GM18511 (cell line): ENCODE measurements around the gene DDX52.
"Not testable (repeated sequence)": the region's sequence is repeated elsewhere in the genome, so short reads cannot be mapped to it uniquely, and the experiment has no call there.

Source experiments
- ATAC-seq: cut with Tn5 transposase; IDR thresholded peaks from one replicate; pipeline ENCODE4 v1.9.1; 2021; ENCODE audit warnings: mild to moderate bottlenecking, moderate library complexity; ENCODE audit not compliant: unreplicated experiment

DDX52 gene

DNA sequence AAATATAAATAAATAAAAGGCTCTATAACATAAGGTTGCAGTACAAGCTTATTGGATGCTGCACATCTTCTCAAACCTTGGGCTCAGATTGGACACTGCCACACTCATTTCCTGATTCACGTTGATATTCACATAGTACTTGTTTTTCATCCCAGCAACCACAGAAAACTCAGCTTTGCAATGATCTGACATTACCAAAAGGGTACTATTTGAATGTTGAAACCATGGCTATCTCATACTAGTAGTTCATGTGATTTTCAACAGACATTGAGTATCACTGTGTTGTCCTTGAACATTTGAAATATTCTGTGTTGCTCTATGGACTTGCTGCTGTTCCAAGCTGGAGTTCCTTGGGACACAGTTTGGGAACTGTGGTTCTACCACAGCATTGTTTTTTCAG lies 14.0 kb upstream of the DDX52 start:
- ATAC-seq, result no peak

DNA sequence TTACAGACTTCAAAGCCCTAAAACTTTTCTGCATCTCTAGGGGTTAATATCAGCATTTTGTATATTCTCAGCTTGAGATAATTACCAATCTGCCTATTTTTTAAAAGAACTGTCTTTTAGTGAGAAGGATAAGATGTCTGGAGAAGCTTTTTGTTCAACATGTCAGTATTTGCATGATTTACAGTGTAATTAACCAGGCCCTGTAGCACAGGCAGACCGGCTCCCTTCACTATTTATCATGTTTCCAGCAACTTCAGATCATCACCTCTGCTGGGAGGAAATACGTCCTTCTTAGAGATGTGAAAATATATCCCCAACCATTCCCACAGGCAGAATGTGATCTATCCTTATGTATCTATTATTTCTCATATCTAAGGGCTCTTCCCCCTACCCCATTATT lies 8.6 kb upstream of the DDX52 start:
- ATAC-seq, result no peak

DNA sequence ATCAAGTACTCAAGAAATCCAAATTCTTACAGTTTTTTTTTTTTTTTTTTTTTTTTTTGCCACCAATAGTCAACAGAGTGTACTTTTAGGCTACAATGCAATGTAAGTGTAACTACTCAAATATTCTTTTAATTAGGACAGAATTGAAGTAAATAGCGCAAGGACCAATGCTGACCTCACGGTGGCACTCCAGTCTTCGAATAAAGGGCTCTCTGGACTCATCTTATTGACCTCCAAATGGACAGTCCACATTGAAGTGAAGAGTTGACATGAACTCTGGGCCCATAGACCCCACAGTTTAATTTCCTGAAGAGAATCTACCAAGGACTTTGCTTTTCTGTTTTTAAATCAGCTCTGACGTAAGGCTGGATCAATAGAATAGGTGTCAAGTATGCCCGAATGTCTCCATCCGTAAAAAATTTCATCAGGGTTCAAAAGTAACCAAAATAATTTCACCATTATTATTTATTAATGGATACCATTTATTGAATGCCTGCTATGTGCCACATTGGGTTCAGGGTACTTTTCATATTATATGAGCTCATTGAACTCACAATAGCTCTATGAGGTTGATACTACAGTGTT lies 7.3 kb upstream of the DDX52 start:
- ATAC-seq, result no peak

DNA sequence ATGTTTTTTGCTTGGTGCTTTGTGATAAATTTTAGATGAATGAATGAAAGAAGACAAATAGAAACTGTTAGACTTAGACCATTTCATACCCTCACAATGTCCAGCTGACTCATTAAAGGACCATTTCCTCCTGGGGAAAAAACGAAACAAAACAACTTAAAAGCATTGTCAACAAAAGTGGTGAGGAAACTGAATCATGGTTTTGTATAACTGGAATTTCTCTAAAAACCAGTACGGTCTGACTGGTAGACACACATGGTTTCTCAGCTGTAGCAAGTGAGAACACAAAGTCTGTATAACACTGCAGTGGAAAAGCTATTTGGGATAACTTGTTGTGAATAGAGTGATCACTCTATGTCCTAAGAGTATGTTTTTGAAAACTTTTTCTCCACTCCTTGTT lies 5.3 kb upstream of the DDX52 start:
- ATAC-seq, result no peak

DNA sequence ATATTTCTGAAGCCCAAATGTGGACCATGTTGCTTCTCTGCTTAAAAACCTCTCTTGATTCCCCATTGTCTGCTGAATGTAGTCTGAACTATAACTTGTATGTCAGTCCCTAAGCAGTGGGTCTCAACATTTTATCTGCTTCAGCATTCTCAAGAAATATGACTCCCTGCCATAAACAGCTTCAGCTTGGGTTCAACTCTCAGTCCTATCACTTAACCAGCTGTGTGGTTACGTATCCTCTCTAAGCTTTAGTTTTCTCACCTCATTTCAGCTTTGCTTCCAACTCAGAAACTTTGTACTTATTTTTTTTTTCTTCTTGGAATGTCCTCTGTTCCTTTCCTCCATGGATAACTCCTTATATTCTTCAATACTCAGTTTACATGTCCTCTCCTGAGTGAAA lies 4.6 kb upstream of the DDX52 start:
- ATAC-seq, result no peak

DNA sequence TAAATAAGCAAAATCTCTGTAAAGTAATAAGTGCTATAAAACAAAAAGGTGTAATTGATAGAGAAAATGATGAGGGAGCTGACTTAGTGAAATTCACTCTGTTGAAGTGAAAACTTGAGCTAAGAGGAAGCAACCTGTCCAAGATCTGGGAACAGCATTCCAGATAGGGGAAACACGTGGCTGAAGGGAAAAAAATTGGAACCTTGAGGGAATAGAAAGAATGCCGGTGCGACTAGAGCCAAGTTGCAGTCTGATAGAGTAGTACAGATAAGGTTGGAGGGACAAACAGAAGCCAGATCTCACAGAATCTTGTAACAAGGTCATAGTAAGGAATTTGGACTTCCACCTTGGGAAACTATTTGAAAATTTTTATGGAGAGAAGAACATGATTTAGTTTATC lies 623 bp upstream of the DDX52 start:
- ATAC-seq, result no peak

DNA sequence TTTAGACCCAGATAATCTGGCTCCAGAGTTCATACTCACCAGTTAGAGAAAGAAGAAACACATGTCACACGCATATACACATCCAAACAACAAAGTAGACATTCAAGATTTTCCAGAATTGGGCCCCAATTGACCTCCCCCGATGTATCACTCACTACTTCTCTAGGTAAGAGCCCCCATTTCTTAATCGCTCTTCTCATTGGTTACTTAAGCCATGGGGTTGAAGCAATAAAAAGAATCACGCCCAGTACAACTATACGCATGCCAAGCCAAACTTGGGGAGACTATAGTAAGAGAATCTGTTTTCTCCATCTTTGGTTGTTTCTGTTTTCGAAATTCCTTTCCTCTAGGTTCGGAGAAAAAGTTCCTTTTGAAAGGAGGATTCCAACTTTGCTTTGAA lies 565 bp downstream of the DDX52 start:
- ATAC-seq, result no peak

DNA sequence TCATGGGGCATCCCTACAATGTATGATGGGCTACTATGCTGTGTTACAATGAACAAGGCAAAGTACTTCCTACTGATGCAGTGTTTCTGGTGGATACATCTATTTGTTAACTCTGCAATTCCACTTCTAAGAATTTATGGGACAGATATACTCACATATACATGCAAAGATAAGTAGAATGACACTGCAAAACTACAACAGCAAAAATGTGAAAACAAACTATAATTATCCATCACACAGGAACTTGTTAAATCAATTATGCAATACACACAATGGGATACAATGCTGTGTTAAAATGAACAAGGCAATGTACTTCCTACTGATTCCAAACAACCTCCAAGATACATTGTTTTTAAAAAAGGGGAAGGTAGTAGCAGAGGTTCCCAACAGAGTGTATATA lies 3.2 kb downstream of the DDX52 start:
- ATAC-seq, result no peak

DNA sequence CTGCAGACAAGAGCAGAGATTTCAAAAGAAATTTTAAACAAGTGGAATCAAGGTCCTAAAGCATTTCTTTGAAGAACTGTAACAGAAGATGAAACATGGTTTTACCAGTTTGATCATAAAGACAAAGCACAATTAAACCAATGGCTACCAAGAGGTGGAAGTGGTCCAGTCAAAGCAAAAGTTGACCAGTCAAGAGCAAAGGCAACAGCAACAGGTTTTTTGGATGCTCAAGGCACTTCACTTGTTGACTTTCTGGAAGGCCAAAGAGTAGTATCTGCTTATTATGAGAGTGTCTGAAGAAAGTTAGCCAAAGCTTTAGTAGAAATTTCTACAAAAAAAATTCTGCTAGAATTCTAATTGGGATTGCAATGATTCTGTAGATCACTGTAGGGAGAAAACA lies 5.3 kb downstream of the DDX52 start:
- no peak for ATAC-seq

DNA sequence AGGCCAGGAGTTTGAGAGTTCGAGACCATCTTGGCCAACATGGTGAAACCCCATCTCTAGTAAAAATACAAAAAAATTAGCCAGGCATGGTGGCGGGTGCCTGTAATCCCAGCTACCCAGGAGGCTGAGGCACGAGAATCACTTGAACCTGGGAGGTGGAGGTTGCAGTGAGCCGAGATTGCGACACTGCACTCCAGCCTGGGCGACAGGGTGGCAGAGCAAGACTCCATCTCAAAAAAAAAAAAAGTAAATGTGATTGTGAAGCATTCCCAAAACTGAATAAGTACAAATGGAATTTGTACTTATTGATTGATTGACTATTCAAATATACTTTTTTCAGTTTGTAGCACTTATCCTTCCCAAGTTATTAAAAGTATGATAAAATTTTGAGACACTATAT lies 26.8 kb downstream of the DDX52 start:
- not testable (repeated sequence) for ATAC-seq

DNA sequence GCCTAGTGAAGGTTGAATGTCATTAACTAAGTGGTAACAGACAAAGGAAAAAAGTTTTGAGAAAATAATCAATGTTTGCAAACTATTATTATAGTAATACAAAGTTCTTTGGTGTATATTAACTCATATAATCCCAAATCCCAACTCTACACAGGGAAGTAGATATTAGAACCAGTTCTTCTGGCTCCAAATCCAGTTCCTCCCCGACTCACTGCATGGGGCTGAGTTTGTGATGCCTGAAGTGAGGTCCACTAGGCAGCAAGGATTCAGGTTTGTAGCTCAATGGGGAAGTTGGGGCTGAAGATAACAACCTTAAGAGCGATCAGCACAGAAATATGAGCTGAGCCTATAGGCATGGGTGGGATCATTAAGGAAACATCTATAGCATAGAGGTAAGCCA lies 28.4 kb downstream of the DDX52 start:
- no peak for ATAC-seq

DNA sequence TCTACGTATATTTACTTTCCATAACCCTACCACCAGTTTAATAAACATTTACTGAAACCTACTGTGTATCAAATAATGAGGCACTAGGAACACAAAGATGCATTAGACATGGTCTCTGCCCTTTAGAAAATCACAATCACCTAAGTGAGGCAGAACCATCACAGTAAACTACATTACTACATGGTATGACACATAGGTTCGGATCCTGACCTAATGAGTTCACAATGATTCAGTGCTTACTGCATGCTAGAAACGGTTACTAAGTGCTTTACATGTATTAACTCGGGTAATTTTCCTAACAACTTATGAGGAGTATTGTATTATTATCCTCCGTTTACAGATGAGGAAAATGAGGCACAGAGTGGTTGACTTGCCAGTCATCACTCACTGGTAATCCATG lies 28.9 kb downstream of the DDX52 start:
- ATAC-seq, result no peak

DNA sequence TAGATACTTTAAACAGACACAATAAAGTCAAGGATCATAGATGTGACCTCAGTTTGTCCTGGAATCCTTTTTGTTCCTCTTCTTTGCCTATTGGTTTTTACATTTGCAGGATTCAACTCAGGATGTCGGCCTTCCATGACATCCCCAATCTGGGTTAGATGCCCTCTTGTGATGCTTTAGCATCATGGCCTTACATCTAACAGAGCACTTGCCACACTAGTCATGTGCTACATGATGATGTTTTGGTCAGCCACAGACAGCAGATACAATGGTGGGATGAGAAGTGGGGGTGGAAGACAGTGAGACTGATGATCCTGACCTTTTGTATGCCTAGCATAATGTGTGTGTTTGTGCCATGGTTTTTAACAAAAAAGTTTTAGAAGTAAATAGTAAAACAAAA lies 32.3 kb downstream of the DDX52 start:
- no peak for ATAC-seq

DNA sequence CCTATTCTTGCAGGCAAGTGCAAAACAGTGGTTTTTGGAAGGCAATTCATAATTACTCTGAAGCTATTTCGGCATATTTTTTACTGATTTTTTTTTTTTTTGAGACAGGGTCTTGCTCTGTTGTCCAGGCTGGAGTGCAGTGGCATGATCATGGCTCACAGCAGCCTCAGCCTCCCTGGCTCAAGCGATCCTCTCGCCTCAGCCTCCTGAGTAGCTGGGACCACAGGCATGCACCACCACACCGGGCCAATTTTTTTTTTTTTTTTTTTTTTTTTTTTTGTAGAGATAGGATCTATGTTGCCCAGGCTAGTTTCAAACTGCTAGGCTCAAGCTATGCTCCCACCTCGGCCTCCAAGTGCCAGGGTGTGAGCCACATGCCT lies 33.2 kb downstream of the DDX52 start:
- not testable (repeated sequence) for ATAC-seq

DNA sequence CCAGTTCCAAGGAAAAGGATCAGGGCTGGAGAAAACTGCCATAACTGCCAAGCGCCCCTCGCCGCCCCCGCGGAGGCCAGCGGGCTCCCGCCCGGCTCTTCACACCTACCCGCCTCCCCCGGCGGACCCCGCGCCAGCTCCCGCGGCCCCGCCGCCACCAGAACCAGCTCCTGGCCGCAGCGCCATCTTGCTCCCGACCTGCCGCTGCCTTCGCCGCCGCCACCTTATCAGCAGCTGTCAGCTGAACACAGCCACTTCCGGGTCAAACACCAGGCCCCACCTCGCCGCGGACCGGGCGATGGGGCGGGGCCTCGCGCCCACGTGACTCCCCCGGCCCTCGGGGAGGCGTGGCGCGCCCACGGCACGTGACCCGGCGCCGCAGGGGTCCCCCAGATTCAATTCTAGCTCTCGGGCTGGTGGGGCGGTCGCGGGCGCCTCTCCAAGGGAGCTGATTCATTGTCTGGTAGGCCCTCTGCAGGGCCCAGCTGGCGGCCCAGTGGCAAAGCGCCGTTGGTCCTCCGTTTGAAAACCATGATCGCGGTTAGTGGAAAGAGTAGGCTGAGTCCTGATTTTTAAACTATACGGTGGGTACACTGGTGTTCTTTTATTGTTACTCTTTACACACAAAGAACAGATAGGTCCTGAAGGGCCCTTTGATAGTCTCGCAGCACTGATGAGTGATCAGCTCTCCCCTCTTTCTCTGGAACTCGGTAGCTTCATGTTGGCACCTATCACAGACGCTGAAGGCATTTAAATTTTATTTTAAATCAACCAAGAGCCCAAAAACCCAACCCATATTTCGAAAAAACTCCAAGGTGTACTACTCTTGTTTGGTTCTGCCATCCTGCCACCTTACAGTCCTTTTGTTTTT lies 33.8 kb downstream of the DDX52 start, which contains the start of gene SYNRG:
SYNRG (minus strand) TSS at position 249 of the 871 bp plus-strand sequence; CDS start at position 186, 63 bp downstream.
- ATAC-seq, result peak; percentile 92

DNA sequence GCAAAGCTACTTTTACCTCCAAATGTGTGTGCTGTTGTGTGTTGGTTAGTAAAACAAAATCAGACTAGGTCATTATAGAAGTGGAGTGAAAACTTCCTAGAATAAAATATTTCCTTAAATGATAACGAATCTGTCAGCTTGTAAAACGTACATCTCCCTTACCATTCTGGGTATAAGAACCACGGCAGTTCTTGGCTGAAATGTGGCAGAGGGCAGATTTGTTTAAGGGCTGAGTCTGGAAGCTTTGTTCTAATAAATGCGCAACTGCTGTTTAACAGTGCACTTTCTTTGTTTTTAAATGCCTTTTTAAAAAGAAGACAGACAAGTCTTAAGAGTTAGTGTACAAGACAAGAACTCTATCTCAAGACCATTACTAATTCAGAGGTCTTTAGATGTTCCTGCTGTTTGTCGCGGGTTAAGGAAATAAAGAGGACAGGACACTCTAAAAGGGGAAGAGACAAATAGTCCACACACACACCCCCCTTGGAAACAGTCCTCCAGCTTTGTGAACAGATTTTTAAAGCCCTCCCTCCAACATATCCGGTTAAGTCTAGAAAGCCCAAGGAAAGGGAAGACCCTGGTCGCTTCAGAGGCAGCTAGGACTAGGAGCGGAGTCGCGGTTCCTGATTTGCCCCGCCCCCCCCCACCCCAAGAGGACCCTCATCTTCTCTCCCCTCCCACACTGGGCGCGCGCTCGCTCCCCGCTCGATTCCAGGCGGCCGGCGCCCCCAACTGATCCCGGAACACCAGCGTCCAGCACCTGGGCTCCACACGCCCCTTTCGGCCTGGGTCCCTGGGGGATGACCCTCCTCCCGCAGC lies 34.7 kb downstream of the DDX52 start:
- ATAC-seq, result peak; percentile 34

DNA sequence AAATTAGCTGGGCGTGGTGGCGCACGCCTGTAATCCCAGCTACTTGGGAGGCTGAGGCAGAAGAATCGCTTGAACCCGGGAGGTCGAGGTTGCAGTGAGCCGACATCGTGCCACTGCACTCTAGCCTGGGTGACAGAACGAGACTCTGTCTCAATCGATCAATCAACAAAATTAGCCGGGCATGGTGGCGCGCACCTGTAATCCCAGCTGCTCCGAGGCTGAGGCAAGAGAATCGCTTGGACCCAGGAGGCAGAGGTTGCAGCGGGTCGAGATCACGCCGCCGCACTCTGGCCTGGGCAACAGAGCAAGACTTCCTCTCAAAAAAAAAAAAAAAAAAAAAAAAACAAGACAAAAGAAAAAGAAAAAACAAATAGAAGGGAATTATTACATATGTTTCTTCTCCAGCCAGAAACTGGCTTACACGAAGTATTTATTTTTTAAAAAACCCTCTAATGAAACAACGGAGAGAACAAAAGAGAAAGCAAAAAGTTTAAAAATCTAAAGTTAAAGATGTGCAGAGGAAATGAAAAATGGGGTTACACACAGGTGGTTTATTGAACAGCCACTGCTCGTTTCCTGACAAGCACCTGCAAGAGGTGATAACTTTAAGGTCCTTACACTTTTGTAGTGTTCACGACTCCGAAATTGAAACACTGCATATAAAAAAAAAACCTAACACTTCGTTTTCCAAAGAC lies 35.5 kb downstream of the DDX52 start:
- ATAC-seq, result no peak

DNA sequence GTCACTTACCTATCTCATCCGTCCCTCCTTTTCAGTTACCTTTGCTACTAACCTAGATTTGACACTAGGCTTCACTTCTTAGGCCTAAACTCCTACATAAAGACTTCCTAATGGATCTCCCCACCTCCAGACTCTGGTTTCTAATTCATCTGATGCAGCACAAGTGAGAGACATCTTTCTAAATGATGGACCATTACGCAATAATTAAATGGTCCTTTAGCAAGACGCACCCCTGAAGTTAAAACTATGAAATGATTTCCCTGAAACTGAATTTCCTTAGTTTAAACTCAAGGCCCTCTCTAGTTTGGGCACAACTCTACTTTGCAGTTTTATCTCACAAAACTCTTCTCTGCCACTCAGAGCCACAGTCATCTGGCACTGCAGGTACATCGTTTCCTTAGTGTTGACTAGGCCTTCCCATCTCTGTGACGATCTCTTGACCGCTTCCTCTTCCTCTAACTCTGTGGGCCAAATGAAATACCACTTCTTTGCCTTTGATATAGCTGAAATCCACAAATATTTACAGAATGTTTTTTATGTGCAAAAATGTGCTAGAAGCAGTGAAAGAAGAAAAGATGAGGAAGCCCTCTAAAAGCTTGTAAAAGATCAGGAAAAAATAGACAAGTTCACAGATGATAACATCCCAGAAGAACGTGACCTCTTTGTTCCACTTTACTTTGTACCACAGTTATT lies 37.3 kb downstream of the DDX52 start:
- no peak for ATAC-seq

DNA sequence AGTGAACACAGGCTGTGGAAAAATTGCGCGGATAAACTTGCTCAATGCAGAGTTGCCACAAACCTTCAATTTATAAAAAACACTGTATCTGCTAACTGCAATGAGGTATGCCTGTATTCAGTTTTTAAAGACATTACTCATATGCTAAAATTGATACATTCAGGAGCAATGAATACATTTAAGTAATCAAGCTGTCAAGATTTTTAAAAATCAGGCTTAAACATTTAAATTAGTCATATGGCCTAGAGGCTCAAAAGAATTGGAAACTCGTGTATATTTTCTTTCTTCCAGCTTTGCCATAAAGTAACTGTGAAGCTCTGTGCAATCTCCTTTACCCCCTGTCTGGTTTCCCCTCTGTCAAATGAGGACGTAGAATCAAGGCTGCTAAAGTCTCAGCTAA lies 38.2 kb downstream of the DDX52 start:
- no peak for ATAC-seq

DNA sequence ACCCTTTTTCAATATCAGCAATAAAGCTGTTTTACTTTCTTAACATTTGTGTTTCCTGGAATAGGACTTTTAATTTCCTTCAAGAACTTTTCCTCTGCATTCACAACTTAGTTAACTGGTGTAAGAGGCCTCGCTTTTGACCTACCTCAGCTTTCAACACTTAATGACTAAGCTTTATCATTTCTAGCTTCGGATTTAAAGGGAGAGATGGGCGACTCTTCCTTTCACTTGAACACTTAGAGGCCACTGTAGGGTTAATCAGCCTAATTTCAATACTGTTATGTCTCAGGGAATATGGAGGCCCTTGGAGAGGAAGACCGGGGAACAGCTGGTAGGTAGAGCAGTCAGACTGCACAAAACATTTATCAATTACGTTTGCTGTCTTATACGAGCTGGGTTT lies 38.7 kb downstream of the DDX52 start:
- no peak for ATAC-seq

DNA sequence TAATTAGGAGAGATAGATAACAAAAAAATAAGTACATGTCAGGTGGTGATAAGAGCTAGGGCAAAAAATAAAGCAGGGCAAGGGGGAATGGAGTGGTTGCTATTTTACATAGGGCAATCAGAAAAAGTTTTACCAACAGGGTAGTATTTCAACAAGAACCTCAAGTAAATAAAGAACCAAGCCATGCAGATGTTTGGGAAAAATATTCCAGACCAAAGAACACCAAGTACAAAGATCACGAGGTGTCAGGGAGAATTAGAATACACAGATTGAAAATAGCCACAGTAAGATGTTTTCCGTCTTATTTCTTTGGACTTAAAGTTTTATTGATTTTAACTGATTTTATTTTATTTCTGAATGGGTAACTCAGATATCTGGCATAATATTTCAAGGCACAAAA lies 45.1 kb downstream of the DDX52 start:
- no peak for ATAC-seq
